Activated gamma-delta T cell (primary cell): Measurements from ENCODE around the gene QRICH2.
"Not testable (repeated sequence)": the region's sequence is repeated elsewhere in the genome, so short reads cannot be mapped to it uniquely, and the experiment has no call there.

Experiments used
- DNase-seq: peaks from one replicate; lab custom pipeline; 2025; lab: John Stamatoyannopoulos, UW

QRICH2 gene

DNA sequence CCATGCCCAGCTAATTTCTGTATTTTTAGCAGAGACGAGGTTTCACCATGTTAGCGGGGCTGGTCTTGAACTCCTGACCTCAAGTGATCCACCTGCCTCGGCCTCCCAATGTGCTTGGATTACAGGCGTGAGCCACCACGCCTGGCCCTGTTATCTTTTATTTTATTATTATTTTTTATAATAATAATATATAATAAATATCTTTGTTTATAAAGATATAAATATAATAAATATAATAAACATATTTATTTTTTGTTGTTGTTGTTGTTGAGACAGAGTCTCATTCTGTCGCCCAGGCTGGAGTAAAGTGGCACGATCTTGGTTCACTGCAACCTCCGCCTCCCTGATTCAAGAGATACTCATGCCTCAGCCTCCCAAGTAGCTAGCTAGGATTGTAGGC is 60.8 kb downstream of the QRICH2 start:
- DNase-seq = no peak

DNA sequence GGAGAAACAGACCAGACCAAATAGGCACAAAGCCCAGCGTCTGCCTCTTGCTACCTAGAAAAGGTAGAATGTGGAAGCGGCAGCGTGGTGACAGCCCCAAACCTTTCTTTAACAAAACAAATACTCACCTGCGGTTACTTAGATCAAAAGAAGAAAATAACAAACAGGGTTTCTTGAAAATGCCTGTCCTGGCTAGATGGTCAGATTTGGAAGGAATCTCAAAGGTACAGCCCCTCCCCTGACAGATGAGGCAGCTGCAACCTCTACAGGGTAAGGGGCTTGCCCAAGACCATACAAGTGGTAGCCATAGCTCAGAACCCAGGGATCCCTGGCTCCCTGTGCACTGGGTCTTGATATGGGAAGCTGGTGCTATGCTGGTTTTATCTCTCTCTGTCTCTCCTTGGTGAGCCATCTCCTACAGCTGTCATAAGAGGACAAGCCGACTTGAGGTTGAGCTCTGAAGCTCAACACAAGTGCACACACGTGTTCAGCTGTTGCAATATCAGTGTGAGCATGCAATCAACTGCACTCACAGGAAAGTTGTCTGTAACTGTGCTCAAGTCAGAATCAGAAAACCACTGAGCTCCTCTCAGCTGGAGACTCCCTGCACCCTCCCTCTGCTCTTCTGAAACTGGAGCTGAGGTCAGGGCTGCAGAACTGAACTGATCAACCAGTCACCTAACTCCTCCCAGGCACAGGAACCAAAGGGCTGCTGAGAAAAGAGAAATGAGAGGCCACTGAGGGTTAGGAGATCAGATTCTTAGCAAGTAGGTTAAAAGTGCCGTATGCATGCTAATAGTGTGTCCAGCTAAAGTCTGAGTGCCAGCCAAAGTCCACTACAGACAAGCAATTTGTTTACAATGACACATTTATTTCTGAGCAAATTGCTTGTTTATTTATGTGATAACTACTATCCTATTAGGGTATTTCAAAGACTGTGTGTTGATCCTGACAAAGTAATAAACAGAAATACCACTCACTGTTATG is 61.7 kb downstream of the QRICH2 start:
- DNase-seq = no peak

DNA sequence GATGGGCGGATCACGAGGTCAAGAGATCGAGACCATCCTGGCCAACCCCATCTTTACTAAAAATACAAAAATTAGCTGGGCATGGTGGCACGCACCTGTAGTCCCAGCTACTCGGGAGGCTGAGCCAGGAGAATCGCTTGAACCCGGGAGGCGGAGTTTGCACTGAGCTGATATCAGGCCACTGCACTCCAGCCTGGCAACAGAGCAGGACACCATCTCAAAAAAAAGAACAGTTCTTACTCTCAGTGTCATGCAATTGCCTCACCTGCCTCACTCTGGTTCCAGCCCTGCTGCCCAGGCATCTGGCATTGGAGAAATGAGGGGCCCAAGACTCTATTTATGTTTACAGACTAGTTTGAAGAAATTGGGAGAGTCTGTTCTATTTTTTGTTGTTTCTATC is 63.4 kb downstream of the QRICH2 start:
- not testable (repeated sequence) for DNase-seq

GRCh38 chr17:76243826-76244679 is 64.0 kb downstream of the QRICH2 start:
- no peak for DNase-seq

DNA sequence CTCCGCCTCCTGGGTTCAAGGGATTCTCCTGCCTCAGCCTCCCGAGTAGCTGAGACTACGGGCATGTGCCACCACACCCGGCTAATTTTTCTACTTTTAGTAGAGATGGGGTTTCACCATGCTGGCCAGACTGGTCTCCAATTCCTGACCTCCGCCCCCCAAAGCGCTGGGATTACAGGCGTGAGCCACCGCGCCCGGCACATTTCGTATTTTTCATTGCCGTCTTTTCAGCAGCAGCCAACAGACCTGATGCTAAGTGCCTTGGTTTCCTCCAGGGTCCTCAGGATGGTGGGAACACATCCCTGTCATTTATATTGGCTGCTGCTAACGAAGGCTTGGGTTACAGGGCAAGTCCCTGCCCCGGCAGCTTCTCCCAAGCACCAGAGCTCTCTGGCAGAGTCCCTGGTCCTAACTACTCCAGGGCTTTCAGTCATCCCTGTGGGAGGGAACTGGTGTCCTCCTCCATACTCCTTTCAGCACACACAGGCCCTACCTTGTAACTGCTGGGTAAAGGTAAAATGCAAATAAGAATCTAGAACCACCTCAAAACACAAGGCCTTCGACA is 66.3 kb downstream of the QRICH2 start:
- no peak for DNase-seq

DNA sequence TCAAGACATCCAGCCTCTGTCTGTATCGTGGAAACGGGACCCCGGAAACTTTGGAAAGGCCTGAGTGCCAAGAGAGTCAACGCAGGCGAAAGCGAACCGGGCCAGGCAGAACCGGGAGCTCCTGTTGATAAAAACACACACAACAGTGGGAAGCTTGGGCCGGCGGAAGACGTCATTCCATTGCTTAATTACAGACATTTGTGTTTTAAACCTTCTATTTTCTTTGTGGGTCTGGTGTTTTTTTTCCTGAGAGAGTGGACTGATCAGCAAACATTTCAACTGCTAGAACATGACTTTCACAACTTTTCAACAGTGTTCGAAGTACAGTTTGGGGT is 66.9 kb downstream of the QRICH2 start:
- no peak for DNase-seq

DNA sequence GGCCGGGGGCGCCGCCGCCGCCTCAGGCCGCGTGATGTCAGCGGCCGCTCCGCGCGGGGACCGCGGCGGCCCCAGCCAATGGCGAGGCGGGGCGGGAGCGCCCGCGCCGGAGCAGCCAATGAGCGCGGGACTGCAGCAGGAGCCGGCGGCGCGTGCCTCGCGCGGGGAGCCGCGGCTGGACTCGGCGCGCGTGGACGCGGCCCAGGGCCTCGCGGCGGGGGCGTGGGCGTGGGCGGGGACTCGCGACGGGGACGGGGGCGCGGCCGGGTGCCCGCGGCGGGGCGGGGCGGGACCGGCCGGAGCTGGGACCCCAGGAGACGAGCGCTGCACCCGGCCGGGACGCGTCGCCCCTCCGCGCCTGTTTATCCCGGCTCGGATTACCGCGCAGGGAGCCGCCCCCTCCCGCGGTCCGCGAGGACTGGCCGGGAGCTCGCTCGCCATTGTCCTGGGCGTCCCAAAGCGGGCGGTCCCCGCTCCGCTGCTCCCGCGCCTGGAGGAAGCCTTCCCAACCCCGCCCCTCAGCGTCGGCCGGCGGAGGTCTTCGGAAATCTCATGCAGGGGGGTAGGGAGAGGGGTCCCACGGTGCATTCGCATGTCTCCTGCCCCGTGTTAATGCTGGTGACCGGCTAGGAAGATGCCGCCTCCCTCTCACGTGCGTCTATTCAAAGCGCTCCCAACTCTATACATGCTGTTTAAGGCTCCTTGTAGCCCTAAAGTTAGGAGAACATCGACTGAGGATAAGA is 67.4 kb downstream of the QRICH2 start, which contains the start of gene RNF157:
RNF157 (minus strand) TSS at position 33 of the 743 bp plus-strand sequence. CDS start 253 bp downstream, outside the sequence.
- DNase-seq = peak; percentile 67

DNA sequence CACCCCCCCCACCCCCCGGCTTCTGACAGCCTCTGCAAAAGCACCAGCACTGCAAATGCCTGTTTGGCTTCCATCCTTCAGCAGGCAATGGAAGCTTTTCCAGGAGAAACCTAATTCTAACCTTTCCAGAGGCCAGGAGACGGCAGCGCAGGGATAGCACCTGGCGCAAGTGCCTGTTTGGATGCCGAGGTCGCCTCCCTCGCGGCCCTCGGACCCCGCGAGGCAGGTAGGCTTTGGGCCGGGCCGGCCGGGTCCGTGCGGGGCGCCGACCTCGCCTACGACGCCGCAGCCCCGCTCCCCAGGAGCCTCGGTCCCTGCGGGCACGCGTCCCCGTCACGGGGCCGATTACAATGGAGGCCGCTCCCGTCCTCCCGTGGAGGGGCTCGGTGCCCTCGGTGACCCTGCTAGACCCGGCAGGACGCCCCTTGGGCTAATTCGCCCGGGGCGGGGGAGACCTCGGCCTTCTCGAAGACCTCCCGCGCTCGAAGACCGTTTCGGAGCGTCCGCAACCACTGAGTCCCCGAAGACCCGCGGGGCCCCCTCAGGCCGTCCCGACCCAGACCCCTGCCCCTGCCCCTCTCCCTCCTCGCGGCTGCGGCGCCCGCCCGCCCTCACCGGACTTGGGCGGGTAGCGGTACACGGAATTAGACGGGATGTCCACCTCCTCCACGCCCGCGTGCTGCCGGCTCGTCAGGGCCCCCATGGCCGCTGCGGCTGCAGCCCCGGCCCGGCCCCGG is 68.4 kb downstream of the QRICH2 start:
- DNase-seq = no peak

- DNase-seq = no peak
Observed at GRCh38 chr17:76238847-76239537, 69.1 kb downstream of the QRICH2 start.

DNA sequence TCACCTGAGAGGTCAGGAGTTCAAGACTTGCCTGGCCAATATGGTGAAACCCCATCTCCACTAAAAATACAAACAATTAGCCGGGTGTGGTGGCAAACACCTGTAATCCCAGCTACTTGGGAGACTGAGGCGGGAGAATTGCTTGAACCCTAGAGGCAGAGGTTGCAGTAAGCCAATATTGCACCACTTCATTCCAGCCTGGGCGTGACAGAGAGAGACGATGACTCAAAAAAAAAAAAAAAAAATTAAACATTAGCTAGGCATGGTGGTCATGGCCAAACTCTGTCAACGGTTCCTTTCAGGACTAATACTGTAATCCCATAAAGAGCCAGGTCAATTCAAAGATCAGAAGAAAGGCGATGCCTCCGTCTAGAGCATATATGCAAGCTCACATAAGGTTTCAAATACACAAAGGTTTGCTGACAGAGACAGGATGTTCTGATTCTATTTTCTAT is 70.2 kb downstream of the QRICH2 start:
- DNase-seq = no peak

- no peak for DNase-seq
Observed at GRCh38 chr17:76236603-76237002, 71.5 kb downstream of the QRICH2 start.

DNA sequence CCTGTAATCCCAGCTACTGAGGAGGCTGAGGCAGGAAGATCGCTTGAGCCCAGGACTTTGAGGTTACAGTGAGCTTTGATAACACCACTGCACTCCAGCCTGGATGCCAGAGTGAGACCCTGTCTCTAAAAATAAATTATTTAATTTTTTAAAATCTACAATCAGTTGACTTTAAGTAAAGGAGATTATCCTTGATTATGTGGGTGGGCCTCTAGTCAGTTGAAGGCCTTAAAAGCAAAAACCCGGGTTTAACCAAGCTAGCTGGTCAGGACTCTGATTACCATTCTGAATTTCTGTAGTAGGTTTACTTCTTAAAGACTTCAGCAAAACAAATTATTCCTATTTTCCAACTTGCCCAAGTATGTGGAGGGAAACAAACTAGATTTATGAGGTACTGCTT is 72.2 kb downstream of the QRICH2 start:
- DNase-seq = no peak

GRCh38 chr17:76234354-76234679 is 73.8 kb downstream of the QRICH2 start:
- no peak for DNase-seq

GRCh38 chr17:76233588-76234353 is 74.3 kb downstream of the QRICH2 start:
- DNase-seq = no peak

DNA sequence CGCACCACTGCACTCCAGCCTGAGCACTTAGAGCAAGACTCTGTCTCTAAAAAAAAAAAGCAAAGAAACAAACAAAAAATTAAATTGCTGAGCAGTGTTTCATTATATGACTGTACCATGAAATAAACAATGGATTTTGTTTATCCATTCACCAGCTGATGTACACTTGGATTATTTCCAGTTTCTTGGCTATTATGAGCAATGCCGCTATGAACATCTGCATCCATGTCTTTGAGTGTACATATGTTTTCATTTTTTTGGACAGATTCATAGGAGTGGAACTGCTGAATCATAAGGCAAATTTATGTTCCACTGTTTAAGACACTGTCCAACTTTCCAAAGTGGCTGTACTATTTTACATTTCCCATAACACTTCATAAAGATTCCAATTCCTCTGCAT is 75.7 kb downstream of the QRICH2 start:
- no peak for DNase-seq

DNA sequence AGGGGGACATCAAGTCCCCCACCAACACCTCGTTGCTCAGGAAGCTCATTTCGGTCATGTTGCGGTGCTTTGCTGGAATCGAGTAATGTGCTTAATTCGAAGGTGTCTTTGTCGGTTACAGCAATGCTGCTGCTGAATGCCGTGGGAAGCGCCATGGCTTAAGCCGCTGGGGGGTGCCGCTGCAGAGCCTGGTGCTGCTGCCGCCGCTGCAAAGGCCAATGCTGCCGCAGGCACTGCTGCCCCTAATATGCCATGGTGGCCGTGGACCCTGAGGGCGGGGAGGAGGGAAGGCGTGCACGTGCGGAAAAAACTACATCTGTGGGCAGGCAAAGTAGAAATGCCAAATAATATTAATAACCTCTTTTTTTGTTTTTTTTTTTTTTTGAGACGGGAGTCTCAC is 81.3 kb downstream of the QRICH2 start:
- not testable (repeated sequence) for DNase-seq

GRCh38 chr17:76225373-76226086 is 82.5 kb downstream of the QRICH2 start:
- not testable (repeated sequence) for DNase-seq
